ENCODE measurements around the gene TSPAN18. TPM values are rescaled to one million over a fixed set of nuclear protein-coding genes. Genes with fewer than 3 reads are reported as not detected.

The TSPAN18 gene
- total and polyA plus RNA-seq, 2 experiments from 2014 or later, result 6.0 to 10.6 TPM

DNA sequence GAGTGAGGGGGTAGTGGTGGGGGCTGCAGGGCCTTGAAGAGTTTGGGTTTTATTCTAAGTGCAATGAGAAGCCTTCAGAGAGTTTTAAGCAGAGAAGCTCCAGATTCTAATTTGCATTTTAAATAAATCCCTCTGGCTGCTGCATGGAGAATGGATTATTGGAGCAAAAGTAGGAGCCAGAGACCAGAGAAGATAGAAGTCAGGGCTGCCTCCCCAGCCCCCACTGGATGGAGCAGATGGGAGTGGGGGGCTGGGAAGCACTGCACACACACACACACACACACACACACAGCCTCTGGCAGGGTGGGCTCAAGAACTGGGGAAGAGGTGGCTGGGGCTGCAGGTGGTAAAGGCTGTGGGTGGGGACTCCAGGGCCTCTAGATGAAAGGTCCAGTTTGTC lies 75.6 kb downstream of the TSPAN18 start (continued):
- no peak for TF ChIP-seq ZNF462 (CRISPR knock-in tag; IDR thresholded peaks at IDR 0.05)
- no peak for TF ChIP-seq ZNF114 (CRISPR knock-in tag; IDR thresholded peaks at IDR 0.05)
- TF ChIP-seq POLR2AphosphoS5 (IDR thresholded peaks at IDR 0.05; ENCODE audit: low read depth), result no peak
- TF ChIP-seq ZNF331 (CRISPR knock-in tag; IDR thresholded peaks at IDR 0.05; ENCODE audit: low read depth), result no peak
- no peak for TF ChIP-seq REST (IDR thresholded peaks at IDR 0.05; ENCODE audit: unreplicated experiment)

DNA sequence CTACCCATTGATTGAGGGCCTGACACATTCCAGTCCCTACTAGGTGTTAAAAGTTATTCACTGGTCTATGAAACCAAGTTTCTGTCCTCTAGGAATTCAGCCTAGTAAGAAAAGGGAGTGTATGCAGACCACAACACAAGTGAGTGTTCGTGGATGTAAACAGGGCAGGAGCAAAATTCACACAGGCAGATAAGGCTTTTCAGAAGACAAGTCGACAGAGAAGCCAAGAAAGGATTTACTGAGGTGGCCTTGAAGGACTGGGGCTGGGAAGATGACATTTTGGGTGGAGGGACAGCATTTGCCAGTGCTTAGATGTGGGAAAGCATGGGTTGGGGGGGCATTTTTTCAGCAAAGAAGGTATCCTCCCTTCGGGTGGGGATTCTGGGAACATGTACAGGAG lies 76.2 kb downstream of the TSPAN18 start:
- Histone ChIP-seq H3K27me3 (ENCODE audit: insufficient read depth) (no peaks in the 10 kb centered on the region), H3K9me2 (ENCODE audit: insufficient read depth) (no peaks in the 10 kb centered on the region), H3F3A (replicated peaks; ENCODE audit: low read depth) (no peaks in the 10 kb centered on the region; the same call in 1 of the 2 replicates), H3K79me2 (replicated peaks; ENCODE audit: insufficient read depth) (no peaks in the 10 kb centered on the region), H2AFZ (no peak overlapping the region), H4K20me1 (replicated peaks; ENCODE audit: insufficient read depth) (no peaks in the 10 kb centered on the region), H3K27ac (ENCODE audit: low read depth) (no peak overlapping the region), H3K4me2 (no peak overlapping the region), H3K36me3 (ENCODE audit: insufficient read depth) (no peaks in the 10 kb centered on the region), H3K4me1 (ENCODE audit: insufficient read depth) (peaks cover 40% of the 10 kb centered on the region), H3K4me3 (no peak overlapping the region)
- Mint-ChIP-seq H3K36me3 (ENCODE audit: low read depth) (no peaks in the 10 kb centered on the region), H3K27ac (no peak overlapping the region), H3K27me3 (ENCODE audit: insufficient read depth, low read depth, poor library complexity) (peaks cover 6% of the 10 kb centered on the region), H3K4me3 (no peak overlapping the region), H3K4me1 (peaks cover 73% of the 10 kb centered on the region), H3K9me3 (no peaks in the 10 kb centered on the region)
- DNase-seq (ENCODE audit: low spot score), result no peak
- ATAC-seq, result no peak
- TF ChIP-seq, protein P1, sequence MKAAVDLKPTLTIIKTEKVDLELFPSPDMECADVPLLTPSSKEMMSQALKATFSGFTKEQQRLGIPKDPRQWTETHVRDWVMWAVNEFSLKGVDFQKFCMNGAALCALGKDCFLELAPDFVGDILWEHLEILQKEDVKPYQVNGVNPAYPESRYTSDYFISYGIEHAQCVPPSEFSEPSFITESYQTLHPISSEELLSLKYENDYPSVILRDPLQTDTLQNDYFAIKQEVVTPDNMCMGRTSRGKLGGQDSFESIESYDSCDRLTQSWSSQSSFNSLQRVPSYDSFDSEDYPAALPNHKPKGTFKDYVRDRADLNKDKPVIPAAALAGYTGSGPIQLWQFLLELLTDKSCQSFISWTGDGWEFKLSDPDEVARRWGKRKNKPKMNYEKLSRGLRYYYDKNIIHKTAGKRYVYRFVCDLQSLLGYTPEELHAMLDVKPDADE (IDR thresholded peaks at IDR 0.05), result no peak
- TF ChIP-seq CREB1 (CRISPR knock-in tag; IDR thresholded peaks at IDR 0.05; ENCODE audit: low read depth), result no peak
- TF ChIP-seq EZH2 (IDR thresholded peaks at IDR 0.05; ENCODE audit: low read depth, unreplicated experiment), result no peak
- no peak for TF ChIP-seq ZNF114 (CRISPR knock-in tag; IDR thresholded peaks at IDR 0.05)

Data from GM23338 (cell line).